Esophagus muscularis mucosa (tissue), 4 donors: ENCODE results near the gene GINS1. TPM values are rescaled to one million over a fixed set of nuclear protein-coding genes. Genes with fewer than 3 reads are reported as not detected.

Experiments
- DNase-seq: peaks from one replicate; pipeline ENCODE4 v3.0.0-alpha.2; 2017; ENCODE audit errors: extremely low spot score
- H3K27ac ChIP-seq, 4 donors: fragments of 200-600 bp; sonication (generic); replicated peaks in 1 of 4; 1 replicate in 3 of 4; 2 replicates in 1 of 4; pipeline ENCODE4 v1.5.1; 2016 to 2019; ENCODE audit warnings: mild to moderate bottlenecking in 1 of 4
- H3K27me3 ChIP-seq, 4 donors: fragments of 200-600 bp; sonication (generic); one replicate each; pipeline versions ENCODE4 v1.5.1 to v1.6.0; 2016 to 2019
- H3K36me3 ChIP-seq, 4 donors: fragments of 200-600 bp; sonication (generic); one replicate each; pipeline ENCODE4 v1.5.1; 2016 to 2019
- H3K4me1 ChIP-seq, 4 donors: fragments of 200-600 bp; sonication (generic); one replicate each; pipeline ENCODE4 v1.5.1; 2016 to 2019
- H3K4me3 ChIP-seq, 4 donors: fragments of 200-600 bp; sonication (generic); 1 replicate in 2 of 4; 2 replicates in 2 of 4; pipeline ENCODE4 v1.5.1; 2016 to 2019; ENCODE audit warnings: mild to moderate bottlenecking in 4 of 4, moderate library complexity in 1 of 4
- H3K9me3 ChIP-seq, 4 donors: fragments of 200-600 bp; sonication (generic); 1 replicate in 3 of 4; 2 replicates in 1 of 4; pipeline ENCODE4 v1.5.1; 2016 to 2019
- EP300 ChIP-seq: sonication (generic); formaldehyde crosslinking; IDR thresholded peaks from one replicate; pipeline ENCODE4 v1.6.1; 2017; ENCODE audit warnings: antibody characterized with exemption
- POLR2A ChIP-seq: fragments of 450-650 bp; IDR thresholded peaks from one replicate; pipeline ENCODE4 v1.6.1; 2017; ENCODE audit warnings: antibody characterized with exemption, moderate library complexity, mild to moderate bottlenecking, low read depth
- POLR2AphosphoS5 ChIP-seq, 2 donors: sonication (generic); formaldehyde crosslinking; IDR thresholded peaks; one replicate each; pipeline ENCODE4 v1.6.1; 2017; ENCODE audit warnings: antibody characterized with exemption in 2 of 2
- WGBS: methylation state at CpG from one replicate; pipeline ENCODE4 v1.1.5; 2018; 5-methylcytosine and 5-hydroxymethylcytosine counted together
- intact Hi-C: fragments of 100-400 bp; cut with DNase I; formaldehyde crosslinking; loops from one replicate; pipeline ENCODE4 v1.15.1; 2023
- total RNA-seq, 4 donors: library from RNA; depleted of rRNA; stranded (reverse); fragments of >200 nt; gene quantifications; one replicate each; pipeline versions ENCODE4 v1.1.0 to v1.2.1, GENCODE V29; 2016
- TF ChIP-seq, protein P1 (sequence below), 3 experiments: fragments of 200-600 bp in 2 of 3; fragments of 450-650 bp in 1 of 3; sonication (generic) in 2 of 3; IDR thresholded peaks; one replicate each; pipeline ENCODE4 v1.5.1; 2017 to 2019; ENCODE audit warnings: antibody characterized with exemption in 3 of 3, mild to moderate bottlenecking in 2 of 3, moderate library complexity in 1 of 3

Gene GINS1
- total RNA-seq, 4 donors from 2014 or later = 0.33 to 0.63 (median 0.47) TPM

DNA sequence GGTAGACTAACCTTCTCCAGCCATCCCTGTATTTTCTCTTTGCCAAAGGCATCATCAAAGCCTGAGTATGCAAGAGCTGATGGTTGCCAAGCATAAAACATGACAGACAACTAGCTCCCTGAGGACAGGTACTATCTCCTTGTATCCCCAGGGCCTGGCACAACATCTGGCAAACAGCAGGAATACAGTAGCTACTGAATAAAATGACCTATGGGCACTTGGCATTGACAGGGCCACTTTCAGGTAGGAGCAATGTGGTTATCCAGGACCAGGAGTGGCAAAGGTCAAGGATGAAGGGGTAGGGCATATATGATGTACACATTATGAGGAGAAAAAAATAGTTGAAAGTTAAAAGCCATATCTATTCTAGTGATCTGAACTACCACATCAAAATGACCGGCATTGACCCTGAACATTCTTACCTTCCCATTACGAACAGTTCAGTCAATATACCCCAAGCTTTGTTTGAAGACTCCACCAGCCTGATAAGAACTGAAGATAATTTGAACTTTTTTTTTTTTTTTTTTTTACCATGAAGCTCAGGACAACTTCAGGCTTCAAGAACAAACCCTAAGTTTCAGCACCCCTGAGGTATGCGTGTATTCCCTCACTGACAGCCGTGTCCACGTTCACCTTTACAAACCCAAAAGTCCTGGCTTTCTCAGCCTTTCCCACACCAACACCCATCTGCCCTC is 29.1 kb upstream of the GINS1 start:
- no peak overlapping the region for H3K4me3 ChIP-seq
- intact Hi-C loops = no loop called here
- H3K36me3 ChIP-seq = peaks cover 0 to 6% (median 3%) of the 10 kb centered on the region in 4 donors
- H3K4me1 ChIP-seq = peaks cover 6 to 19% (median 11%) of the 10 kb centered on the region in 4 donors
- no peaks in the 10 kb centered on the region for H3K9me3 ChIP-seq
- DNase-seq = no peak
- WGBS = 96% methylated on average over 5 of the region's 5 CpGs
- H3K27me3 ChIP-seq = no peaks in the 10 kb centered on the region
- TF ChIP-seq POLR2A (no peak), POLR2AphosphoS5 (IDR thresholded peaks at IDR 0.05) (no peak), EP300 (no peak)
- TF ChIP-seq, protein P1, sequence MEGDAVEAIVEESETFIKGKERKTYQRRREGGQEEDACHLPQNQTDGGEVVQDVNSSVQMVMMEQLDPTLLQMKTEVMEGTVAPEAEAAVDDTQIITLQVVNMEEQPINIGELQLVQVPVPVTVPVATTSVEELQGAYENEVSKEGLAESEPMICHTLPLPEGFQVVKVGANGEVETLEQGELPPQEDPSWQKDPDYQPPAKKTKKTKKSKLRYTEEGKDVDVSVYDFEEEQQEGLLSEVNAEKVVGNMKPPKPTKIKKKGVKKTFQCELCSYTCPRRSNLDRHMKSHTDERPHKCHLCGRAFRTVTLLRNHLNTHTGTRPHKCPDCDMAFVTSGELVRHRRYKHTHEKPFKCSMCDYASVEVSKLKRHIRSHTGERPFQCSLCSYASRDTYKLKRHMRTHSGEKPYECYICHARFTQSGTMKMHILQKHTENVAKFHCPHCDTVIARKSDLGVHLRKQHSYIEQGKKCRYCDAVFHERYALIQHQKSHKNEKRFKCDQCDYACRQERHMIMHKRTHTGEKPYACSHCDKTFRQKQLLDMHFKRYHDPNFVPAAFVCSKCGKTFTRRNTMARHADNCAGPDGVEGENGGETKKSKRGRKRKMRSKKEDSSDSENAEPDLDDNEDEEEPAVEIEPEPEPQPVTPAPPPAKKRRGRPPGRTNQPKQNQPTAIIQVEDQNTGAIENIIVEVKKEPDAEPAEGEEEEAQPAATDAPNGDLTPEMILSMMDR (IDR thresholded peaks at IDR 0.05) = no peak
- H3K27ac ChIP-seq = no peak overlapping the region

DNA sequence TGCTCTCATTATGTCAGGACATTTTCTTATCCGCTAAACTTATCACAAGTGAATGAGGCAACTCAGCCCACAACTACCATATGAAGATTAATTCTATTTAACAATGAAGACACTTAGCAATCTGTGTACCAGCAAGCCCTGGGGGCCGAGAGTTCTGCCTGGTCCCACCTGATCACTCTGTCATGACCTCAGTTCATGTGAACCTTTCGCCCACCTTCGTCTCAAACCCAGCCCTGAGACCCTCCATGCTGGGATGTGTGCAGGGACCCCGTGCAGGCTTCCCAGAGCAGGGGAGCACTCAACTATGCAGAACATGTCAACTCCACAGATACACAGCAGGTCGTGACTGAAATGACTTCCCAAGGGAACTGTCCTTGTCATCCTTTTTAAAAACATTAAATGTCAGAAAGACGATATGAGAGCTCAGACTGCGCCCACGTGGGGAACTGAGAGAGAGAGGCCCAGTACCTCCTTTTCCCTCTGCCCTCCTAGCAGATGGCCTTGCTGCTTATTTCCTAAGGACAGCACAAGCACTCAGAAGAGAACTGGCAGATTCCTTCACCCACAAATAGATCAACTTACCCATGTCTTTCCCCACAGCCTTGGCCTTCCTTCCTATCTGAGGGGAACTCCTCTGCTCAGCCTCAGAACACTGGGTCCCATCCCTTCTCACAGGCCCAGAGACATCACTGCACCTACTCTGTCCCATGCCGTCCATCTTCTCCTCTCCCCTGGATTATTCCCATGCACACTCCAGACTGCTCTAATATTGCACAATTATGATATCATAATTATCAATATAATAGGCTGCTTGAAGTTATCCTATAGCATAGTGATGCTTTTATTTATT is 28.4 kb upstream of the GINS1 start:
- no peaks in the 10 kb centered on the region for H3K27me3 ChIP-seq
- peaks cover 0 to 6% (median 3%) of the 10 kb centered on the region in 4 donors for H3K36me3 ChIP-seq
- H3K4me1 ChIP-seq = peaks cover 6 to 19% (median 11%) of the 10 kb centered on the region in 4 donors
- intact Hi-C loops = no loop called here
- no peak overlapping the region for H3K27ac ChIP-seq
- 97% methylated on average over 10 of the region's 10 CpGs for WGBS
- H3K9me3 ChIP-seq = no peaks in the 10 kb centered on the region
- no peak for DNase-seq
- no peak overlapping the region for H3K4me3 ChIP-seq
- no peak for TF ChIP-seq EP300
- TF ChIP-seq, protein P1 (IDR thresholded peaks at IDR 0.05) = no peak
- no peak for TF ChIP-seq POLR2A
- no peak for TF ChIP-seq POLR2AphosphoS5 (IDR thresholded peaks at IDR 0.05)

DNA sequence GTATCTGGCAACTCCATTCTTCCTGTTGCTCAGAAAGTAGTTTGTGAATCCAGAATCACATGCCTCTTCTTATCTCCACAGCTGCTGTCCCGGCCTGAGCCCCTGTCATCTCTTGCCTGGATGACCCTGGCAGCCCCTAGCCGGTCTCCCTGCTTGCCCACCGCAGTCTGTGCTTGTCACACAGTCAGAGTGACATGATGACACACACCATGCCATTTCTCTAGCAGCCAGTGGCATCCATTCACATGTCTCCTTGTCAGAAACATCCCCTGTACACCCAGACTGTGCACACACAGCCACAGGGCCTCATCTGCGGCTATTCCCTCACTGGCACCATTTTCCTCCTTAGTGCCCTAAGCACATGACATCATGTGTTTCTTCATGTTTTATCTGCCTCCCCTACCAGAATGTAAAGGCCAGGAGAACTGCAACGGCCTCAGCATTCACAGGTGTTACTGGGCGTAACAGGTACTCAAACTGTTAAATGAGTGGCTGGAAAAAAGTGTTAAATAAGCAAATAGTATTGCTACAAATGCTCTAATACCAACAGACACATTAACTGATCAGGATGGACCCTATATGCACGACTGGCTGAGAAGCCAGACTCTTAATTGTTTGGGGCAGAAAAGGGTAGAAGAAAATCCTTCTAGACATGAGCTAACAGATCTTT is 26.4 kb upstream of the GINS1 start:
- Histone ChIP-seq H3K27ac (no peak overlapping the region), H3K36me3 (peaks cover 0 to 6% (median 3%) of the 10 kb centered on the region in 4 donors), H3K4me1 (peaks cover 6 to 24% (median 14%) of the 10 kb centered on the region in 4 donors), H3K4me3 (no peak overlapping the region), H3K9me3 (no peaks in the 10 kb centered on the region), H3K27me3 (no peaks in the 10 kb centered on the region)
- intact Hi-C loops = no loop called here
- DNase-seq = no peak
- TF ChIP-seq, protein P1 (IDR thresholded peaks at IDR 0.05) = no peak
- TF ChIP-seq EP300 = no peak
- no peak for TF ChIP-seq POLR2AphosphoS5 (IDR thresholded peaks at IDR 0.05)
- no peak for TF ChIP-seq POLR2A
- 91% methylated on average over 7 of the region's 7 CpGs for WGBS

DNA sequence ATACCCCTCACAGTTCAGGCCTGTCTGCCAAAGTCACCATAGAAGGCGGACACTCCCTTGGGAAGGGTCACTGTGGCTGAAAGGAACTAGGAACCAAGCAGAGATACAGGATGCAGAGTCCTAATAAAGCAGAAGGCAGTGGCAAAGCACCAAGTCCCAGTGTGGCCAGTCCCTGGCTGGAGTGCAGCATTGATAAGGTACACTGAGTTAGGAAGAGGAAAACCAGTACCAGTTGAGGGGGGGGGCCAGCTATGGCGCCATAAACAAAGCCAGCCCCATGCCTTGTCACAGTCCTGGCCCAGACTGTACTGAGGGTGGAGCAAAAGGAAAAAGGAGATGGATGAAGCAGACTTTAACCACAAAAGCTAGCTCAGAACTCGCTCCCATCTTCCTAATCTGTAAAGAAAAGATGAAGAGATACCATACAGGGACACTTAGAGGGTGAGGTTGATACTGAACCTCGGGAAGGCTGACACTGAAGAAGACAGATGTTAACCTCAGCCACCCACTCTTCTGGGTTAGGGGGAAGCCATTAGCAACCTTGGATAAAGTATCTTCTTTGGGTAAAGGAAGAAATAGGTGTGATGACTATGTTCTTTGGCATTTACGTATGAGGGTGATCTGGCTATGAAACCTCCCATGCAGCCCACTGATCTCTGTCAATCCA is 24.6 kb upstream of the GINS1 start:
- intact Hi-C loops = no loop called here
- no peaks in the 10 kb centered on the region for H3K9me3 ChIP-seq
- peaks cover 0 to 6% (median 3%) of the 10 kb centered on the region in 4 donors for H3K36me3 ChIP-seq
- DNase-seq = no peak
- TF ChIP-seq, protein P1 (IDR thresholded peaks at IDR 0.05) = no peak
- TF ChIP-seq POLR2A = no peak
- no peak for TF ChIP-seq EP300
- no peak for TF ChIP-seq POLR2AphosphoS5 (IDR thresholded peaks at IDR 0.05)
- peaks cover 0 to 11% (median 4%) of the 10 kb centered on the region in 4 donors for H3K4me1 ChIP-seq
- H3K4me3 ChIP-seq = no peak overlapping the region
- WGBS = 94% methylated on average over 5 of the region's 5 CpGs
- no peaks in the 10 kb centered on the region for H3K27me3 ChIP-seq
- H3K27ac ChIP-seq = no peak overlapping the region
